Measurements from ENCODE around the gene SORCS3.

Gene SORCS3

DNA sequence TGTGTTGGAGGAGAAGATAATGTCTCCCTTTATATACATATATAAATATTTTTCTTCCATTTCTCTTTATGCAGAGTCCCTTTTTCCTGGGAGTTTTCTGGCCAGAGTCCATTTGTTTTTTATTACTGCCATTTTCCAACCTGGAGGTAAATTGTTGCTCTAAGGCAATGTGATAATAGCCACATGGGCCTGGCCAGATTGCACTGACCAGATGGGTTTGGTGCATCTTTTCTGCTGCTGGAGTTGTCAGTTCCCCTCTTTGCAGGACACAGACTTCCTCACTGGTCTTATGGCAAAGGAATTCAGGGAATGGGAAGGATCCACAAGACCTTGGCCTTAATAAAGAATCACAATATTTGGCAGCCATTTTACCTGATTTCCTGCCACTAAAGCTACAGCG lies 254.9 kb downstream of the SORCS3 start:
- Mint-ChIP-seq H3K4me3 (no peak overlapping the region), H3K27ac (no peak overlapping the region), H3K9me3 (peaks cover 0 to 3% of the 10 kb centered on the region in 2 donors), H3K27me3 (no peaks in the 10 kb centered on the region), H3K4me1 (no peaks in the 10 kb centered on the region), H3K36me3 (no peaks in the 10 kb centered on the region)
- DNase-seq (no peak), ATAC-seq (replicated peaks) (no peak)

- H3K4me1 Mint-ChIP-seq = no peaks in the 10 kb centered on the region
- H3K4me3 Mint-ChIP-seq = no peak overlapping the region
- ATAC-seq (replicated peaks) = no peak
- no peak for DNase-seq
- H3K27me3 Mint-ChIP-seq = no peaks in the 10 kb centered on the region
- peaks cover 0 to 3% of the 10 kb centered on the region in 2 donors for H3K9me3 Mint-ChIP-seq
- no peaks in the 10 kb centered on the region for H3K36me3 Mint-ChIP-seq
- H3K27ac Mint-ChIP-seq = no peak overlapping the region
Measured at GRCh38 chr10:104897696-104898095, 256.6 kb downstream of the SORCS3 start.

DNA sequence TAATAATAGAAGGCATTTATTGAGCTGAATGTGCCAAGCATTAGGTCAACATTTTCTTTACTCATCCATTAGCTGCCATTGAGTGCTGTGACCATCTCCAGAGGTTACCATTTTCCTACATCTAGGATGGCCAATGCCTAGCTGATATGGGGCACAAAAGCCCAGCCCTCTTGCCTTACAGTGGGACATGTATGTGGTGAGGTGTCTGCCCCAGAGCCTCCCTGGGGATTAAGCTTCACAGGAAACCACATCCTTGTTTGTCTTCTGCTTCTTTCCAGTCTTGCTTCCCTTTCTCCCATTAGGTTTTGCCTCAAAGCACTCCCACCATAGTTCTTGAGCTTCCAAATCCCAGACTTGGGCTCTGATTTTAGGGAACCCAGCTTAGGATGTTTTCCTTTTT lies 258.7 kb downstream of the SORCS3 start:
- no peak for ATAC-seq (replicated peaks)

DNA sequence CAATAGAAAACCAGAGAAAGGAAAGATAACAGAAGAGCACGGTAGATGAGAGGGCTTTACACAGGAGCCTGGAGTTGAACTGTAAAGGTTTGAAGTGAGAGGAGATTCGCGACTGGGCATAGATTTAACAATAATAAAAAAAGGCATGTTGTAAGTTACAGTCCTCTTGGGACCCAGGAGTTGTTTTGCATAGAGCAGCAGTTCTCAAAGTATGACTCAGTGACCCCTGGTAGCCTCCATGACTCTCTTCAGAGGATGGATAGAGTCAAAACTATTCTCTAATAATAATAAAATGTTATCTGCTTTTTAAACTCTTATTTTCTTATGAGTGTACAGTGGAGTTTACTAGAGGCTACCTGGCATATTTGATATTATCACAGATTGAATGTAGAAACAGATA lies 262.3 kb downstream of the SORCS3 start:
- Mint-ChIP-seq H3K9me3 (no peaks in the 10 kb centered on the region), H3K4me1 (no peaks in the 10 kb centered on the region), H3K27me3 (peaks cover 0 to 6% of the 10 kb centered on the region in 2 donors), H3K27ac (no peak overlapping the region), H3K36me3 (no peaks in the 10 kb centered on the region), H3K4me3 (no peak overlapping the region)
- ATAC-seq (replicated peaks) (no peak), DNase-seq (no peak)

More for the DNA sequence above, 258.7 kb downstream of the SORCS3 start:
- Mint-ChIP-seq H3K27ac (no peak overlapping the region), H3K4me3 (no peak overlapping the region), H3K27me3 (no peaks in the 10 kb centered on the region), H3K4me1 (no peaks in the 10 kb centered on the region), H3K9me3 (no peaks in the 10 kb centered on the region), H3K36me3 (no peaks in the 10 kb centered on the region)
- no peak for DNase-seq

DNA sequence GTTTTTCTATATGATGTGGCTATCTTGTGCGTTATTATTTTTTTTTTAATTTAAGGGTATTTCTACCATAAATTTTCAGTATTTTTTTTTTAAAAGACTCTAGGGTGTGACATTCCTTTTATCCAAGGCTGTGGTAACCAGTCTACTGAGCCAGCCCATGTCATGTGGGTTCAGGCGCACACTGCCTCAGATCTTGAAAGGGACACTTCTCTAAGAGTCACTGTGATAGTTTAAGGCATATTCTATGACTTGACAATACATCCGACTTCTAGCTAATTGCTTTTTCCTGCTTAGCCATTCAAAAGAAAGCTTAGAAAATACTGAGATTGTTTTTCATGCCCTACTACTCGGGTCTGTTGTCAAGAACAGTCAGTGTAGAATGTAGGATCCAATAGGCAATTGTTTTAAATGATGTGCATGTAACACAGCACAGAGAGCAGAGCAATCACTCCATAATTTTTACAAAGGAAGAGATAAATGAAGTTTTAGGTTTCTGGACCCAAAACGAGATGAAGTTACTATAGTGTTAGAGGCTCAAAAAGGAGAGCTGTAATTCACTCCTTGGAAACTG lies 263.7 kb downstream of the SORCS3 start:
- ATAC-seq (replicated peaks) = no peak
- no peak overlapping the region for H3K4me3 Mint-ChIP-seq
- no peaks in the 10 kb centered on the region for H3K36me3 Mint-ChIP-seq
- no peak overlapping the region for H3K27ac Mint-ChIP-seq
- peaks cover 0 to 6% of the 10 kb centered on the region in 2 donors for H3K27me3 Mint-ChIP-seq
- no peaks in the 10 kb centered on the region for H3K9me3 Mint-ChIP-seq
- H3K4me1 Mint-ChIP-seq = no peaks in the 10 kb centered on the region
- DNase-seq = no peak

DNA sequence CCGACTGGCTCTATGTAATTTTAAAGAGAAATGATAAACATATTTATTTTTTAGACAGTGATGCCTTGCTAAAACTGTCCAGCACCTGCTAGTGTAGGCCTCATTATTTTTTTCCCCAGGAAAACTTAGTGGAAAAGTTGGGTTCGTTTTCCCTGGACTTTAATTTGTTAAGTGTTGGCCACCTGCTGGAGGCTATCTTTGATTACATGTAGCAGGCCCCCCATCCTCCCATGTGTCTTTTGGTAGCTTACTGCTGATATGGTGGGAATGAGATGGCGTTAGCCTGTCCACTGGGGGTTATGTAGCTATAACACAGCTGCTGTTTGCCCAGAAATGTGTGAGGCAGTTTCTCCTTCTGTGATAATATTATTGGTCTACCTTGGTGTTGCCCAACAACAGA lies 265.0 kb downstream of the SORCS3 start:
- peaks cover 0 to 6% of the 10 kb centered on the region in 2 donors for H3K27me3 Mint-ChIP-seq
- H3K36me3 Mint-ChIP-seq = no peaks in the 10 kb centered on the region
- DNase-seq (no peak), ATAC-seq (replicated peaks) (no peak)
- no peaks in the 10 kb centered on the region for H3K9me3 Mint-ChIP-seq
- no peak overlapping the region for H3K27ac Mint-ChIP-seq
- H3K4me1 Mint-ChIP-seq = no peaks in the 10 kb centered on the region
- no peak overlapping the region for H3K4me3 Mint-ChIP-seq

- ATAC-seq (replicated peaks) (no peak), DNase-seq (no peak)
- Mint-ChIP-seq H3K36me3 (no peaks in the 10 kb centered on the region), H3K4me1 (no peaks in the 10 kb centered on the region), H3K9me3 (no peaks in the 10 kb centered on the region), H3K27me3 (peaks cover 0 to 6% of the 10 kb centered on the region in 2 donors), H3K4me3 (no peak overlapping the region), H3K27ac (no peak overlapping the region)
Measured at GRCh38 chr10:104907521-104907920, 266.4 kb downstream of the SORCS3 start.

- Mint-ChIP-seq H3K27me3 (peaks cover 0 to 6% of the 10 kb centered on the region in 2 donors), H3K4me3 (no peak overlapping the region), H3K27ac (no peak overlapping the region), H3K36me3 (no peaks in the 10 kb centered on the region), H3K4me1 (no peaks in the 10 kb centered on the region), H3K9me3 (no peaks in the 10 kb centered on the region)
- no peak for DNase-seq
- no peak for ATAC-seq (replicated peaks)
Measured at GRCh38 chr10:104908581-104908980, 267.5 kb downstream of the SORCS3 start.

DNA sequence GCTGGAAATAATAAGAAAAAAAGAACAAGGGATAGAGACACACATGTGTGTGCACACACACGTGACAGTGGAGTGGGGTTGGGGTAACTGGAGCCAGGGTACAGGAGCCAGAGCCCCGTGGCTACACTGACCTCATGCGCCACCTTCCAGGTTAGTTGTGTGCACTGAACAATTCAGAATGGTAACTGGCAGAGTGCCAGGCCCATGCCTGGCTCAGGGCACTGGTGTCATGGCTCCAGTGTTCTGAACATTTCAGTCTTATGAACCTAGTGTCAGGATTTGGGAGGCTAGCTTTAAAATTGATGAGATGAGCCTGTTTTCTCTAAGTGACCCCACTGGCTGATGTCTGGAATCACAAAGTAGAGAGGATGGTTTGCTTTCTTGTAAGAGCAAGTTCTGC lies 269.6 kb downstream of the SORCS3 start:
- no peak for DNase-seq
- no peak for ATAC-seq (replicated peaks)

DNA sequence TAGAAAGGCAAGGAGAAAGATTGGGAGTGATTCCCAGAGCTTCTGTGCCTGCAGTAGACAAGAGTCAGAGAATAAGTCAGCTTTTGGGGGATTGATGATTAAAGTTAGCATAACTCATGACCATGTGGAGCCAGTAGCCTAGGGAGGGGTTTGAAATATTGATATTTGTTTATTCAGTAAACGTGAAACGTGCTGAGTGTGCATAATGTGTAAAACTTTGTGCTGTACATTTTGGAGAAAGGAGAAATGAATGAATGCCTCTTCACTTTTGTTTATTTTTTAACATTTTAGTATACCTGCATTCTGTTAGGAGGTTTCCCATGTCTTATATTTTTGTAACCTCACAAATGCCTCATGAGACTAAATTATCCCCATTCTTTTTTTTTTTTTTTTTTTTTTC lies 272.3 kb downstream of the SORCS3 start:
- H3K4me3 Mint-ChIP-seq = no peak overlapping the region
- H3K36me3 Mint-ChIP-seq = no peaks in the 10 kb centered on the region
- peaks cover 0 to 2% of the 10 kb centered on the region in 2 donors for H3K9me3 Mint-ChIP-seq
- no peak overlapping the region for H3K27ac Mint-ChIP-seq
- no peak for DNase-seq
- no peaks in the 10 kb centered on the region for H3K4me1 Mint-ChIP-seq
- ATAC-seq (replicated peaks) = no peak
- no peaks in the 10 kb centered on the region for H3K27me3 Mint-ChIP-seq

More for the DNA sequence above, 269.6 kb downstream of the SORCS3 start:
- H3K27me3 Mint-ChIP-seq = peaks cover 0 to under 1% of the 10 kb centered on the region in 2 donors
- H3K9me3 Mint-ChIP-seq = peaks cover 0 to 2% of the 10 kb centered on the region in 2 donors
- no peaks in the 10 kb centered on the region for H3K4me1 Mint-ChIP-seq
- no peak overlapping the region for H3K4me3 Mint-ChIP-seq
- no peaks in the 10 kb centered on the region for H3K36me3 Mint-ChIP-seq
- H3K27ac Mint-ChIP-seq = no peak overlapping the region

GRCh38 chr10:104920476-104920875 lies 279.4 kb downstream of the SORCS3 start:
- Mint-ChIP-seq H3K27ac (no peak overlapping the region), H3K36me3 (no peaks in the 10 kb centered on the region), H3K4me3 (no peak overlapping the region), H3K9me3 (no peaks in the 10 kb centered on the region), H3K4me1 (no peaks in the 10 kb centered on the region), H3K27me3 (no peaks in the 10 kb centered on the region)
- ATAC-seq (replicated peaks) (no peak), DNase-seq (no peak)

GRCh38 chr10:104921763-104922162 lies 280.7 kb downstream of the SORCS3 start:
- Mint-ChIP-seq H3K4me3 (no peak overlapping the region), H3K4me1 (no peaks in the 10 kb centered on the region), H3K36me3 (no peaks in the 10 kb centered on the region), H3K27ac (no peak overlapping the region), H3K27me3 (no peaks in the 10 kb centered on the region), H3K9me3 (no peaks in the 10 kb centered on the region)
- DNase-seq (no peak), ATAC-seq (replicated peaks) (no peak)

GRCh38 chr10:104922810-104923209 lies 281.7 kb downstream of the SORCS3 start:
- Mint-ChIP-seq H3K36me3 (no peaks in the 10 kb centered on the region), H3K27ac (no peak overlapping the region), H3K4me1 (no peaks in the 10 kb centered on the region), H3K27me3 (peaks cover 0 to 3% of the 10 kb centered on the region in 2 donors), H3K4me3 (no peak overlapping the region), H3K9me3 (no peaks in the 10 kb centered on the region)
- DNase-seq (no peak), ATAC-seq (replicated peaks) (peak; percentile 56 to 66)

GRCh38 chr10:104923501-104923900 lies 282.4 kb downstream of the SORCS3 start:
- no peak overlapping the region for H3K4me3 Mint-ChIP-seq
- no peak for DNase-seq
- no peak overlapping the region for H3K27ac Mint-ChIP-seq
- peaks cover 0 to 3% of the 10 kb centered on the region in 2 donors for H3K27me3 Mint-ChIP-seq
- no peaks in the 10 kb centered on the region for H3K9me3 Mint-ChIP-seq
- H3K4me1 Mint-ChIP-seq = no peaks in the 10 kb centered on the region
- ATAC-seq (replicated peaks) = no peak
- no peaks in the 10 kb centered on the region for H3K36me3 Mint-ChIP-seq

DNA sequence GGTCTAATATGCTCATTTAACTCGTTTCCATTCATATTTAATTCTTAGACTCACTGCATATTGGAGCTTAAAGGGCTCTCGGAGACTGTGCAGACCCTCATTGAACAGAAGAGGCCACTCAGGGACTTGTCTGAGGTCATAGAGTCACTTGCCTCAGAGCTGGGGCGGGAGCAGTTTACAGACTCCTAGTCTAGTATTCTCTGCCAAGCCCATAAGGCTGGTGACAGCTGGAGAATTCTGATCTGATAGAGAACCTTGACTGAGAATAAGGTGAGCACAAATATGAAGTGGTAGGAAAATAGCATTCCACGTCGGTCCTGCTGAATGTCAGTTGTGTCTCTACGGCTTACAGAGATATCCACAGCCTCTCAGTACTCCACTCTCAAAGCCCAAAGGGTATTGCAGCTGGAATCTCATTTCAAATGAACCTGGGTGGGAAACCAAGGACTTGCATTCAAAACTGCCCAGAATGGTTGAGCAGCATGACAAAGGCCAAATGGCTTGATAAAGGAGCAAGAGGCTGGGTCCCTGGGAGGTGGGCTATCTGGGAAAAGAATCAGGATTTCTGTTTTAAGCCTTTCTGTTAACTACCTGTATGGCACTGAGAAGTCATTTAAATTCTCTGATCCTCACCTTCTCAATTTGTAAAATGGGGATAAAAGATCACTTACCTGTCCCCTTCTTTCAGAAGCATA lies 283.2 kb downstream of the SORCS3 start:
- Mint-ChIP-seq H3K4me1 (no peaks in the 10 kb centered on the region), H3K9me3 (no peaks in the 10 kb centered on the region), H3K27me3 (peaks cover 0 to 3% of the 10 kb centered on the region in 2 donors), H3K36me3 (no peaks in the 10 kb centered on the region), H3K27ac (no peak overlapping the region), H3K4me3 (no peak overlapping the region)
- DNase-seq (no peak), ATAC-seq (replicated peaks) (no peak)

Data from stimulated activated naive B cell treated with anti-CD40 and anti-IgM and Interleukin-4, amounts not matched to agents 10 μg/mL and 1 μg/mL and 100 μg/mL, for 72 hours (primary cell).